HepG2 (cell line): ENCODE data around the gene NAB2. TPM values are rescaled to one million over a fixed set of nuclear protein-coding genes. Genes with fewer than 3 reads are reported as not detected.

ENCODE experiments used
- HOXA3 ChIP-seq: sonication (generic); formaldehyde crosslinking; IDR thresholded peaks from 2 replicates; pipeline ENCODE4 v1.5.0; 2020; ENCODE audit warnings: missing genetic modification reagents
- MAZ ChIP-seq, 2 experiments: sonication (generic) in 1 of 2; formaldehyde crosslinking in 1 of 2; IDR thresholded peaks; 2 replicates each; pipeline versions ENCODE4 v1.5.0 to v1.6.1; 2012 to 2020; ENCODE audit warnings: low read depth in 2 of 2, mild to moderate bottlenecking in 2 of 2, borderline replicate concordance in 1 of 2, improper control_type of control experiment in 1 of 2, low read length in 1 of 2, missing genetic modification reagents in 1 of 2, moderate library complexity in 1 of 2
- POLR2AphosphoS5 ChIP-seq: IDR thresholded peaks from 2 replicates; pipeline ENCODE4 v1.6.1; 2012; ENCODE audit warnings: low read depth, low read length
- THAP11 ChIP-seq: IDR thresholded peaks from 2 replicates; pipeline ENCODE4 v1.6.1; 2016; ENCODE audit warnings: missing biosample characterization, missing genetic modification reagents
- ZNF20 ChIP-seq: sonication (generic); formaldehyde crosslinking; IDR thresholded peaks from 2 replicates; pipeline ENCODE4 v1.4.0; 2020; ENCODE audit warnings: mild to moderate bottlenecking, moderate library complexity, missing genetic modification reagents
- ZNF30 ChIP-seq: sonication (generic); formaldehyde crosslinking; IDR thresholded peaks from 2 replicates; pipeline ENCODE4 v1.5.0; 2020; ENCODE audit warnings: mild to moderate bottlenecking, missing genetic modification reagents
- ZNF343 ChIP-seq: sonication (generic); formaldehyde crosslinking; IDR thresholded peaks from 2 replicates; pipeline ENCODE4 v1.4.0; 2020; ENCODE audit warnings: mild to moderate bottlenecking, missing genetic modification reagents
- ZNF564 ChIP-seq: sonication (generic); formaldehyde crosslinking; IDR thresholded peaks from 2 replicates; pipeline ENCODE4 v1.8.1; 2023; ENCODE audit warnings: mild to moderate bottlenecking, missing genetic modification reagents
- polyA plus RNA-seq, 8 experiments: library from polyadenylated mRNA; depleted of rRNA in 3 of 8; stranded (reverse) in 7 of 8; unstranded in 1 of 8; fragments of >200 nt; fragmentation: Illumina TruSeq in 4 of 8; extraction: Trizol in 4 of 8; gene quantifications; 2 replicates each; pipeline versions ENCODE4 v1.2.1 to v1.2.3, GENCODE V29; 2011 to 2016; ENCODE audit warnings: low read depth in 4 of 8, missing spikeins in 1 of 8, mixed read lengths in 1 of 8; ENCODE audit not compliant: insufficient read depth in 1 of 8
- total RNA-seq, 5 experiments: library from RNA; depleted of rRNA; stranded (reverse); fragments of >200 nt; fragmentation: Illumina TruSeq; extraction: Trizol; gene quantifications; 2 replicates each; pipeline ENCODE4 v1.2.3, GENCODE V29; 2016; ENCODE audit warnings: low read depth in 1 of 5
- TF ChIP-seq, protein P1 (sequence below): sonication (generic); formaldehyde crosslinking; IDR thresholded peaks from 2 replicates; pipeline ENCODE4 v1.4.0; 2020; ENCODE audit warnings: mild to moderate bottlenecking, missing genetic modification reagents
- TF ChIP-seq, protein P2 (sequence below): sonication (generic); formaldehyde crosslinking; IDR thresholded peaks from 2 replicates; pipeline ENCODE4 v1.4.0; 2020; ENCODE audit warnings: missing genetic modification reagents
- TF ChIP-seq, protein P3 (sequence below): IDR thresholded peaks from 2 replicates; pipeline ENCODE4 v1.6.1; 2016; ENCODE audit warnings: low read depth, borderline replicate concordance
- TF ChIP-seq, protein P4 (sequence below): sonication (generic); formaldehyde crosslinking; IDR thresholded peaks from 2 replicates; pipeline ENCODE4 v1.9.0; 2022; ENCODE audit warnings: missing genetic modification reagents, mild to moderate bottlenecking, borderline replicate concordance
- TF ChIP-seq, protein P5 (sequence below): sonication (generic); formaldehyde crosslinking; IDR thresholded peaks from 2 replicates; pipeline ENCODE4 v1.5.0; 2020; ENCODE audit warnings: mild to moderate bottlenecking, missing genetic modification reagents, borderline replicate concordance
- TF ChIP-seq, protein P6 (sequence below): IDR thresholded peaks from 2 replicates; pipeline ENCODE4 v1.6.1; 2016; ENCODE audit warnings: missing compliant biosample characterization, missing genetic modification reagents, borderline replicate concordance

The NAB2 gene
- total and polyA plus RNA-seq, 2 of the 13 experiments (the other 11 are each of a cell fraction or from before 2014, with no cell fraction given), result 11.7 to 12.9 TPM

DNA sequence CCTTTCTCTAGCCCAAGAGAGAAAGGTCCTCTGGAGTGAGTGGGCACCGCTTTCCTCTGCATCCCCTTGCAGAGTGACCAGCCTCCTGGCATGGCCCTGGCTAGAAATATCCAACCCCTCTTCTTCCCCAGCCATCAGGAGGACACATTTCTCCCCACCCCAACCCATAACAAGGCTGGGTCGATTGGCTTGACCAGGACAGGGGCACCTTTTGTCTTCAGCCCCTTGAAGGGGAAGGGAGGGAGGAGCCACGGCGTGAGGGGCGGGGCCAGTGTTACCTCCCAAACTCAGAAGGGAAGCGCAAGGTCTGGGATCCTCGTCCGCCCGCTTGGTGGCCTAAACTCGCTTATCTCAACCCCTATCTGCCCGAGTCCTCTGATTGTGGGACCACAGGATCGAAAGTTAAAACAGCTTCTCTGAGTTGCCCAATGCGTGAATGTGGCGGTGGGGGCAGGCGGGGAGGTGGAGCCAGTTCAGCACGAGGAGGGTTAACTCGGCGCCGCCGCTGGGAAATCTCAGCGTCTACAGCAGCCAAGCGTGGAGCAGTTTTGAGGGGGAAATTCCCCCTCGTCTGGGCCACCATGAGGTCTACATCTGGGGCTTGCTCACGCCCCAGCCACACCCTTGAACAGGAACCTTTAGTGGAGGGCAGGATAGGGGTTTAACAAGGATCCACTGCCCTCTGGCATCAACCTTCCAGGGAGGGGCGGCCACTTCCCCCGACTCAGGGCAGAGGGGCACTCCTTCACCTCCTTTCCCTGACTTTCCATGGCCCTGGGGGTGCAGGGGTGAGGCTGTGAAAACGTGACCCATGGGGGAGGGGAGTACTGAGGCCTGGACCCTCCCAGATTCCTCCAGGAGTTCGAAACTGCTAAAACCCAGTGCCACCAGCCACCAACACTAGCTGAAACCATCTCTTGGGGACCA lies 21.5 kb downstream of the NAB2 start (continued):
- TF ChIP-seq, protein P1, sequence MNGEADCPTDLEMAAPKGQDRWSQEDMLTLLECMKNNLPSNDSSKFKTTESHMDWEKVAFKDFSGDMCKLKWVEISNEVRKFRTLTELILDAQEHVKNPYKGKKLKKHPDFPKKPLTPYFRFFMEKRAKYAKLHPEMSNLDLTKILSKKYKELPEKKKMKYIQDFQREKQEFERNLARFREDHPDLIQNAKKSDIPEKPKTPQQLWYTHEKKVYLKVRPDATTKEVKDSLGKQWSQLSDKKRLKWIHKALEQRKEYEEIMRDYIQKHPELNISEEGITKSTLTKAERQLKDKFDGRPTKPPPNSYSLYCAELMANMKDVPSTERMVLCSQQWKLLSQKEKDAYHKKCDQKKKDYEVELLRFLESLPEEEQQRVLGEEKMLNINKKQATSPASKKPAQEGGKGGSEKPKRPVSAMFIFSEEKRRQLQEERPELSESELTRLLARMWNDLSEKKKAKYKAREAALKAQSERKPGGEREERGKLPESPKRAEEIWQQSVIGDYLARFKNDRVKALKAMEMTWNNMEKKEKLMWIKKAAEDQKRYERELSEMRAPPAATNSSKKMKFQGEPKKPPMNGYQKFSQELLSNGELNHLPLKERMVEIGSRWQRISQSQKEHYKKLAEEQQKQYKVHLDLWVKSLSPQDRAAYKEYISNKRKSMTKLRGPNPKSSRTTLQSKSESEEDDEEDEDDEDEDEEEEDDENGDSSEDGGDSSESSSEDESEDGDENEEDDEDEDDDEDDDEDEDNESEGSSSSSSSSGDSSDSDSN (CRISPR knock-in tag), result no peak
- TF ChIP-seq HOXA3, result peak; percentile 8; the same call in 1 of the 2 replicates
- TF ChIP-seq, protein P2, sequence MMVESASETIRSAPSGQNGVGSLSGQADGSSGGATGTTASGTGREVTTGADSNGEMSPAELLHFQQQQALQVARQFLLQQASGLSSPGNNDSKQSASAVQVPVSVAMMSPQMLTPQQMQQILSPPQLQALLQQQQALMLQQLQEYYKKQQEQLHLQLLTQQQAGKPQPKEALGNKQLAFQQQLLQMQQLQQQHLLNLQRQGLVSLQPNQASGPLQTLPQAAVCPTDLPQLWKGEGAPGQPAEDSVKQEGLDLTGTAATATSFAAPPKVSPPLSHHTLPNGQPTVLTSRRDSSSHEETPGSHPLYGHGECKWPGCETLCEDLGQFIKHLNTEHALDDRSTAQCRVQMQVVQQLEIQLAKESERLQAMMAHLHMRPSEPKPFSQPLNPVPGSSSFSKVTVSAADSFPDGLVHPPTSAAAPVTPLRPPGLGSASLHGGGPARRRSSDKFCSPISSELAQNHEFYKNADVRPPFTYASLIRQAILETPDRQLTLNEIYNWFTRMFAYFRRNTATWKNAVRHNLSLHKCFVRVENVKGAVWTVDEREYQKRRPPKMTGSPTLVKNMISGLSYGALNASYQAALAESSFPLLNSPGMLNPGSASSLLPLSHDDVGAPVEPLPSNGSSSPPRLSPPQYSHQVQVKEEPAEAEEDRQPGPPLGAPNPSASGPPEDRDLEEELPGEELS (CRISPR knock-in tag), result peak; percentile 14; the same call in 1 of the 2 replicates
- TF ChIP-seq, protein P3, sequence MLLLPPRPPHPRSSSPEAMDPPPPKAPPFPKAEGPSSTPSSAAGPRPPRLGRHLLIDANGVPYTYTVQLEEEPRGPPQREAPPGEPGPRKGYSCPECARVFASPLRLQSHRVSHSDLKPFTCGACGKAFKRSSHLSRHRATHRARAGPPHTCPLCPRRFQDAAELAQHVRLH (CRISPR knock-in tag), result peak; percentile 42; the same call in 1 of the 2 replicates
- TF ChIP-seq ZNF30 (CRISPR knock-in tag), result peak; percentile 45; the same call in 1 of the 2 replicates
- TF ChIP-seq, protein P4, sequence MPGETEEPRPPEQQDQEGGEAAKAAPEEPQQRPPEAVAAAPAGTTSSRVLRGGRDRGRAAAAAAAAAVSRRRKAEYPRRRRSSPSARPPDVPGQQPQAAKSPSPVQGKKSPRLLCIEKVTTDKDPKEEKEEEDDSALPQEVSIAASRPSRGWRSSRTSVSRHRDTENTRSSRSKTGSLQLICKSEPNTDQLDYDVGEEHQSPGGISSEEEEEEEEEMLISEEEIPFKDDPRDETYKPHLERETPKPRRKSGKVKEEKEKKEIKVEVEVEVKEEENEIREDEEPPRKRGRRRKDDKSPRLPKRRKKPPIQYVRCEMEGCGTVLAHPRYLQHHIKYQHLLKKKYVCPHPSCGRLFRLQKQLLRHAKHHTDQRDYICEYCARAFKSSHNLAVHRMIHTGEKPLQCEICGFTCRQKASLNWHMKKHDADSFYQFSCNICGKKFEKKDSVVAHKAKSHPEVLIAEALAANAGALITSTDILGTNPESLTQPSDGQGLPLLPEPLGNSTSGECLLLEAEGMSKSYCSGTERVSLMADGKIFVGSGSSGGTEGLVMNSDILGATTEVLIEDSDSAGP (CRISPR knock-in tag), result peak; percentile 40; the same call in 1 of the 2 replicates
- TF ChIP-seq ZNF343, result peak; percentile 61; the same call in 1 of the 2 replicates
- TF ChIP-seq POLR2AphosphoS5, result peak; percentile 58
- 0 out of 2 replicates have a peak, but pooled peaks have one; percentile 22 for TF ChIP-seq MAZ (IDR thresholded peaks at IDR 0.05; ENCODE audit: borderline replicate concordance, low read depth, low read length)
- no peak for TF ChIP-seq MAZ (CRISPR knock-in tag; IDR thresholded peaks at IDR 0.05; ENCODE audit: low read depth)
- TF ChIP-seq ZNF20, result no peak
- TF ChIP-seq, protein P5, sequence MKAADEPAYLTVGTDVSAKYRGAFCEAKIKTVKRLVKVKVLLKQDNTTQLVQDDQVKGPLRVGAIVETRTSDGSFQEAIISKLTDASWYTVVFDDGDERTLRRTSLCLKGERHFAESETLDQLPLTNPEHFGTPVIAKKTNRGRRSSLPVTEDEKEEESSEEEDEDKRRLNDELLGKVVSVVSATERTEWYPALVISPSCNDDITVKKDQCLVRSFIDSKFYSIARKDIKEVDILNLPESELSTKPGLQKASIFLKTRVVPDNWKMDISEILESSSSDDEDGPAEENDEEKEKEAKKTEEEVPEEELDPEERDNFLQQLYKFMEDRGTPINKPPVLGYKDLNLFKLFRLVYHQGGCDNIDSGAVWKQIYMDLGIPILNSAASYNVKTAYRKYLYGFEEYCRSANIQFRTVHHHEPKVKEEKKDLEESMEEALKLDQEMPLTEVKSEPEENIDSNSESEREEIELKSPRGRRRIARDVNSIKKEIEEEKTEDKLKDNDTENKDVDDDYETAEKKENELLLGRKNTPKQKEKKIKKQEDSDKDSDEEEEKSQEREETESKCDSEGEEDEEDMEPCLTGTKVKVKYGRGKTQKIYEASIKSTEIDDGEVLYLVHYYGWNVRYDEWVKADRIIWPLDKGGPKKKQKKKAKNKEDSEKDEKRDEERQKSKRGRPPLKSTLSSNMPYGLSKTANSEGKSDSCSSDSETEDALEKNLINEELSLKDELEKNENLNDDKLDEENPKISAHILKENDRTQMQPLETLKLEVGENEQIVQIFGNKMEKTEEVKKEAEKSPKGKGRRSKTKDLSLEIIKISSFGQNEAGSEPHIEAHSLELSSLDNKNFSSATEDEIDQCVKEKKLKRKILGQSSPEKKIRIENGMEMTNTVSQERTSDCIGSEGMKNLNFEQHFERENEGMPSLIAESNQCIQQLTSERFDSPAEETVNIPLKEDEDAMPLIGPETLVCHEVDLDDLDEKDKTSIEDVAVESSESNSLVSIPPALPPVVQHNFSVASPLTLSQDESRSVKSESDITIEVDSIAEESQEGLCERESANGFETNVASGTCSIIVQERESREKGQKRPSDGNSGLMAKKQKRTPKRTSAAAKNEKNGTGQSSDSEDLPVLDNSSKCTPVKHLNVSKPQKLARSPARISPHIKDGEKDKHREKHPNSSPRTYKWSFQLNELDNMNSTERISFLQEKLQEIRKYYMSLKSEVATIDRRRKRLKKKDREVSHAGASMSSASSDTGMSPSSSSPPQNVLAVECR, result peak; percentile 65
- TF ChIP-seq THAP11 (CRISPR knock-in tag), result 0 out of 2 replicates have a peak, but pooled peaks have one; percentile 17
- 0 out of 2 replicates have a peak, but pooled peaks have one; percentile 47 for TF ChIP-seq ZNF564 (CRISPR knock-in tag)
- TF ChIP-seq, protein P6, sequence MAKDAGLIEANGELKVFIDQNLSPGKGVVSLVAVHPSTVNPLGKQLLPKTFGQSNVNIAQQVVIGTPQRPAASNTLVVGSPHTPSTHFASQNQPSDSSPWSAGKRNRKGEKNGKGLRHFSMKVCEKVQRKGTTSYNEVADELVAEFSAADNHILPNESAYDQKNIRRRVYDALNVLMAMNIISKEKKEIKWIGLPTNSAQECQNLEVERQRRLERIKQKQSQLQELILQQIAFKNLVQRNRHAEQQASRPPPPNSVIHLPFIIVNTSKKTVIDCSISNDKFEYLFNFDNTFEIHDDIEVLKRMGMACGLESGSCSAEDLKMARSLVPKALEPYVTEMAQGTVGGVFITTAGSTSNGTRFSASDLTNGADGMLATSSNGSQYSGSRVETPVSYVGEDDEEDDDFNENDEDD (CRISPR knock-in tag), result 0 out of 2 replicates have a peak, but pooled peaks have one; percentile 25
